Smooth muscle cell of trachea (primary cell): Measurements from ENCODE around the gene SRA1. TPM values are rescaled to one million over a fixed set of nuclear protein-coding genes. Genes with fewer than 3 reads are reported as not detected.

Experiments
- total RNA-seq: library from RNA; depleted of rRNA; stranded (reverse); fragments of >200 nt; gene quantifications from 2 replicates; pipeline ENCODE4 v1.2.1, GENCODE V29; 2014

The SRA1 gene
- total RNA-seq = 33.7 and 44.9 TPM in 2 replicates

GRCh38 chr5:140557136-140557805 lies at the start of gene SRA1:
TSS of gene SRA1 (minus strand) at chr5:140557473. CDS start at chr5:140557452, 21 bp downstream.

GRCh38 chr5:140564196-140565023 lies 7.1 kb upstream of the SRA1 start, which contains the start of the genes APBB3 and SLC35A4:
TSS of gene APBB3 (minus strand) at chr5:140564598. CDS start at chr5:140564245, 353 bp downstream.
TSS of gene SLC35A4 (plus strand) at chr5:140564828. CDS start at chr5:140567170, 2,342 bp downstream.

GRCh38 chr5:140547508-140548299 lies 9.6 kb downstream of the SRA1 start, which contains the start of gene EIF4EBP3:
TSS of gene EIF4EBP3 (plus strand) at chr5:140547662. CDS start at chr5:140547738, 76 bp downstream.

Other genes with a start within 250 kb of the SRA1 start
- gene HBEGF, start 210.9 kb downstream of the SRA1 start, total RNA-seq = 0.73 and 1.7 TPM in 2 replicates
- not detected in 2 replicates for gene SLC4A9, start 197.3 kb downstream of the SRA1 start, total RNA-seq
- 65.8 and 90.3 TPM in 2 replicates for gene ANKHD1, start 155.6 kb downstream of the SRA1 start, total RNA-seq
- gene EIF4EBP3, start 9.8 kb downstream of the SRA1 start, total RNA-seq = 1.5 and 3.3 TPM in 2 replicates
- gene APBB3, start 7.1 kb upstream of the SRA1 start, total RNA-seq = 20.2 and 28.5 TPM in 2 replicates
- 23.2 and 24.4 TPM in 2 replicates for gene SLC35A4, start 7.4 kb upstream of the SRA1 start, total RNA-seq
- 0.44 and 0.50 TPM in 2 replicates for gene CD14, start 75.7 kb upstream of the SRA1 start, total RNA-seq
- 9.3 and 12.5 TPM in 2 replicates for gene TMCO6, start 82.0 kb upstream of the SRA1 start, total RNA-seq
- 45.8 and 46.8 TPM in 2 replicates for gene NDUFA2, start 90.2 kb upstream of the SRA1 start, total RNA-seq
- gene IK, start 90.4 kb upstream of the SRA1 start, total RNA-seq = 93.3 and 136 TPM in 2 replicates
- 34.9 and 36.7 TPM in 2 replicates for gene WDR55, start 107.4 kb upstream of the SRA1 start, total RNA-seq
- 0.17 and 0.29 TPM in 2 replicates for gene DND1, start 116.1 kb upstream of the SRA1 start, total RNA-seq
- gene HARS1, start 133.9 kb upstream of the SRA1 start, total RNA-seq = 70.6 and 73.6 TPM in 2 replicates
- gene HARS2, start 134.0 kb upstream of the SRA1 start, total RNA-seq = 32.7 and 40.9 TPM in 2 replicates
- gene ZMAT2, start 143.0 kb upstream of the SRA1 start, total RNA-seq = 51.1 and 72.0 TPM in 2 replicates
- under 0.01 TPM in 1 of 2 replicates, not detected in the other for gene PCDHA1, start 228.7 kb upstream of the SRA1 start, total RNA-seq
- 0.17 TPM in 1 of 2 replicates, not detected in the other for gene PCDHA2, start 237.4 kb upstream of the SRA1 start, total RNA-seq
- gene PCDHA3, start 243.6 kb upstream of the SRA1 start, total RNA-seq = 0.15 and 0.17 TPM in 2 replicates
- gene PCDHA4, start 249.6 kb upstream of the SRA1 start, total RNA-seq = 0.29 and 0.33 TPM in 2 replicates